DND-41 (cell line): ENCODE results near the gene HACD2.

Experiments used
- CTCF ChIP-seq: IDR thresholded peaks from 2 replicates; pipeline ENCODE4 v1.5.1; 2012; ENCODE audit warnings: borderline replicate concordance, low read length, moderate library complexity, mild to moderate bottlenecking; ENCODE audit not compliant: poor library complexity, severe bottlenecking; ENCODE audit errors: extremely low read depth
- EZH2 ChIP-seq: IDR thresholded peaks from 3 replicates; pipeline ENCODE4 v1.6.1; 2012; ENCODE audit warnings: borderline replicate concordance, low read depth, mild to moderate bottlenecking, moderate library complexity, low read length, inconsistent platforms; ENCODE audit not compliant: severe bottlenecking

- TF ChIP-seq CTCF (no peak), EZH2 (no peak)
Observed at GRCh38 chr3:123533554-123534159, 51.2 kb downstream of the HACD2 start.
